Muscle layer of duodenum (tissue), 2 donors: ENCODE measurements around the gene MDH2.
"Not testable (repeated sequence)": the region's sequence is repeated elsewhere in the genome, so short reads cannot be mapped to it uniquely, and the experiment has no call there.

Source experiments
- H3K27ac ChIP-seq: one replicate; pipeline ENCODE4 v1.7.0; 2013; ENCODE audit warnings: mild to moderate bottlenecking, low read length
- H3K27me3 ChIP-seq: one replicate; pipeline ENCODE4 v1.7.0; 2013; ENCODE audit warnings: low read depth, mild to moderate bottlenecking, control low read depth, low read length
- H3K36me3 ChIP-seq, 2 donors: one replicate each; pipeline ENCODE4 v1.7.0; 2013; ENCODE audit warnings: low read length in 2 of 2, control low read depth in 1 of 2, mild to moderate bottlenecking in 1 of 2; ENCODE audit not compliant: insufficient read depth in 2 of 2, control insufficient read depth in 1 of 2
- H3K4me1 ChIP-seq, 2 donors: one replicate each; pipeline ENCODE4 v1.7.0; 2013; ENCODE audit warnings: low read length in 2 of 2, mild to moderate bottlenecking in 2 of 2, control low read depth in 1 of 2, moderate library complexity in 1 of 2; ENCODE audit not compliant: insufficient read depth in 2 of 2, control insufficient read depth in 1 of 2
- H3K4me3 ChIP-seq, 2 donors: one replicate each; pipeline ENCODE4 v1.7.0; 2013; ENCODE audit warnings: low read length in 2 of 2, low read depth in 1 of 2, mild to moderate bottlenecking in 1 of 2
- H3K9me3 ChIP-seq, 2 donors: one replicate each; pipeline ENCODE4 v1.7.0; 2013; ENCODE audit warnings: low read length in 2 of 2, control low read depth in 1 of 2, mild to moderate bottlenecking in 1 of 2; ENCODE audit not compliant: control insufficient read depth in 1 of 2
- donor health status: healthy.

Gene MDH2

GRCh38 chr7:76073335-76073990 lies 25.6 kb downstream of the MDH2 start:
- H3K4me3 ChIP-seq = no peak overlapping the region
- no peak overlapping the region for H3K27ac ChIP-seq
- no peaks in the 10 kb centered on the region for H3K36me3 ChIP-seq
- no peaks in the 10 kb centered on the region for H3K27me3 ChIP-seq
- peaks cover 0 to 9% of the 10 kb centered on the region in 2 donors for H3K4me1 ChIP-seq
- H3K9me3 ChIP-seq = peaks cover 0 to 9% of the 10 kb centered on the region in 2 donors

DNA sequence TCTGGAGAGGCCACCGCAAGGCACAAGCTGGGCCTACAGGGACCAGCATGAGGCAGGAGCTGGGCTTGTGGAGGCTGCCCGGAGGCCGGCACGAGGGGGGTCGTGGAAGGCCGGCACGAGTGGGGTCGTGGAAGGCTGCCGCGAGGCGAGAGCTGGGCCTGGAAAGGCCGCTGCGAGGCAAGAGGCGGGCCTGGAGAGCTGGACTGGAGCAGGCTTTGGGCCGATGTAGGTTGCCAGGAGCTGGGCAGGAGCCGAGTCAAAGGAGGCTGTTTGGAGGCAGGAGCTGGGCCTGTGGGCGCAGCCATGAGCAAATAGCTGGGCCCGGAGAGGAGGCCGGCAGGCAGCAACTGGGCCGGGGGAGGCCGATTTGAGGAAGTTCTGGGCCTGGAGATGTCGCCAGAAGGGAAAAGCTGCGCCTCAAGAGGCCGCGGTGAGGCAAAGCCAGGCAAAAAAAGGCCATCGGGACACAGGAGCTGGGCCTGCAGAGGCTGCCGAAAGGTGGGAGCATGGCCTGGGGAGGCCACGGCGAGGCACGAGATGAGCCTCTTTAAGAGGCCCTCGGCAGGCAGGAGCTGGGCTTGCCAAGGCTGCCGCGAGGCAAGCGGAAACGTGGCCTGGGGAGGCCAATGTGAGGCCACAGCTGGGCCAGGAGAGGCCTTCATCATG lies 26.5 kb downstream of the MDH2 start:
- Histone ChIP-seq H3K36me3 (no peaks in the 10 kb centered on the region), H3K27ac (no peak overlapping the region), H3K27me3 (no peaks in the 10 kb centered on the region)

DNA sequence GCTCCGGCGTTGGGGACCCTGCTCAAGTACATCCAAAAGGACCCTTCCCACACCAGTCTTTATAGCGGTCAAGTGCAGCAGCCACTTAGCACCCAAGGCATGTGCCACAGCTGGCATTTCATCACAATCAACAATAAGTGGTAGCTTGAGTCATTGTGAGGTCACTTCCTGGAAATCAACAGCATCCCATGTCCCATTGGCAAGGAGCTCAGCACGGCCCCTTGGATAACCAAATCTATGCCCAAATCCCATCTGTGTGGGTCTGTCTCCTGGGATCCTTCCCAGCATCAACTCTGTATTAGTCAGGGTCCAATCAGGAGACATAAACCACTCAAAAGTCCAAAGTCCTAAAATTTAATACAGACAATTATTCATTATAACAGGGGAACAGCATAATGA lies 27.1 kb downstream of the MDH2 start:
- Histone ChIP-seq H3K27ac (no peak overlapping the region), H3K4me1 (peaks cover 0 to 4% of the 10 kb centered on the region in 2 donors)

More for the DNA sequence above, 26.5 kb downstream of the MDH2 start:
- Histone ChIP-seq H3K9me3 (peaks cover 0 to 9% of the 10 kb centered on the region in 2 donors), H3K4me3 (no peak overlapping the region), H3K4me1 (peaks cover 0 to 4% of the 10 kb centered on the region in 2 donors)

GRCh38 chr7:76076995-76077394 lies 29.1 kb downstream of the MDH2 start:
- Histone ChIP-seq H3K27ac (no peak overlapping the region), H3K36me3 (no peaks in the 10 kb centered on the region), H3K9me3 (peaks cover 0 to 9% of the 10 kb centered on the region in 2 donors), H3K4me3 (no peak overlapping the region), H3K4me1 (no peaks in the 10 kb centered on the region), H3K27me3 (no peaks in the 10 kb centered on the region)

More for the DNA sequence above, 27.1 kb downstream of the MDH2 start:
- Histone ChIP-seq H3K4me3 (no peak overlapping the region), H3K36me3 (no peaks in the 10 kb centered on the region), H3K9me3 (peaks cover 0 to 9% of the 10 kb centered on the region in 2 donors), H3K27me3 (no peaks in the 10 kb centered on the region)

GRCh38 chr7:76077435-76077834 lies 29.5 kb downstream of the MDH2 start:
- no peak overlapping the region for H3K27ac ChIP-seq
- peaks cover 0 to 9% of the 10 kb centered on the region in 2 donors for H3K9me3 ChIP-seq
- no peaks in the 10 kb centered on the region for H3K27me3 ChIP-seq
- no peak overlapping the region for H3K4me3 ChIP-seq
- no peaks in the 10 kb centered on the region for H3K36me3 ChIP-seq
- H3K4me1 ChIP-seq = no peaks in the 10 kb centered on the region

- Histone ChIP-seq H3K4me1 (no peaks in the 10 kb centered on the region), H3K27ac (no peak overlapping the region), H3K27me3 (no peaks in the 10 kb centered on the region), H3K36me3 (no peaks in the 10 kb centered on the region), H3K9me3 (peaks cover 0 to 4% of the 10 kb centered on the region in 2 donors), H3K4me3 (no peak overlapping the region)
These were observed 32.3 kb downstream of the MDH2 start for GRCh38 chr7:76080204-76080603.

DNA sequence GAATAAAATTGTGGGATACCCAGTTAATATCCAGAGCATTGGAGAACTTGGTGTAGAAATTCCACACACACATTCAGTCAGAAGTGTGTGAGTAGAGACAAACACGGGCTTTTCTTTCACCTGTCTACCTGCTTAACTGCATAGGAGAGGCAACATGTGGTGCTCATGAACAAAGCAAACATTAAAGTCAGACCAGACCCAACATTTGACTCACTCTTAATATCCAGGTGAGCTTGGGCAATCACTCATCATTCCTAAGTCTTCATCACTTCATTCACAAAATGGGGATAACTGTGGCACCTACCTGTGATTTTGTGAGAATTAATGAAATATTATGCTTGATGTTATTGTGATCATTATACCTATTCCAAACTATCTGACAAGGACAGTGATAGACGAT lies 36.2 kb downstream of the MDH2 start:
- H3K36me3 ChIP-seq, H3K4me1 ChIP-seq, H3K27ac ChIP-seq, H3K4me3 ChIP-seq, H3K9me3 ChIP-seq, H3K27me3 ChIP-seq: not testable (repeated sequence)

- Histone ChIP-seq H3K9me3 (no peaks in the 10 kb centered on the region), H3K36me3 (no peaks in the 10 kb centered on the region), H3K27me3 (no peaks in the 10 kb centered on the region), H3K4me3 (no peak overlapping the region), H3K27ac (no peak overlapping the region), H3K4me1 (no peaks in the 10 kb centered on the region)
These were observed 38.2 kb downstream of the MDH2 start for GRCh38 chr7:76086070-76086469.

- not testable (repeated sequence) for H3K27me3 ChIP-seq, H3K36me3 ChIP-seq, H3K27ac ChIP-seq, H3K9me3 ChIP-seq, H3K4me1 ChIP-seq, H3K4me3 ChIP-seq
These were observed 39.5 kb downstream of the MDH2 start for GRCh38 chr7:76087362-76087791.

DNA sequence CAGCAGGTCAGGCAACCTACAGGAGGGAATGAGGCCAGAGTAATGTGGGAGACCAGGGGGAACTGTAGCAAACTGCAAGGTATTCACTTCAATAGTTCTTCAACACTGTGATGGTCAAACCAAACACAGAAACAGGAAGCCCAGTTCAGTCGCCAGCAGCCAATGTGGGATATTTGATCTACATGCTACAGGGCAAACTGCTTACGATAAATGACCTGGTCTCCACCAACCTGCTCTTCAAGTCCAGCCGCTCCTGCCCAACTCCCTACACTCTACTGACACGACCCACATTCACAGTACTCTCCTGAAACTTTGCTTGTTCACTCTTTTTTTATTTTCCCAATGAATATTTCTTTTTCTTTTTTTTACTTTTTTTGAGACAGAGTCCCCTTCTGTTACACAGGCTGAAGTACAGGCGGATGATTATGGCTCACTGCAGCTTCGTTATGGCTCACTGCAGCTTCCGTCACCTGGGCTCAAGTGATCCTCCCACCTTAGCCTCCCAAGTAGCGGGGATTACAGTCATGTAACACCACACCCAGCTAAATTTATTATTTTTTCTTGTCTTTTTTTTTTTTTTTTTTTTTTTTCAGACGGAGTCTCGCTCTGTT lies 42.1 kb downstream of the MDH2 start:
- H3K9me3 ChIP-seq = no peaks in the 10 kb centered on the region
- H3K27ac ChIP-seq = no peak overlapping the region
- H3K27me3 ChIP-seq = no peaks in the 10 kb centered on the region
- no peak overlapping the region for H3K4me3 ChIP-seq
- H3K4me1 ChIP-seq = no peaks in the 10 kb centered on the region
- H3K36me3 ChIP-seq = no peaks in the 10 kb centered on the region

DNA sequence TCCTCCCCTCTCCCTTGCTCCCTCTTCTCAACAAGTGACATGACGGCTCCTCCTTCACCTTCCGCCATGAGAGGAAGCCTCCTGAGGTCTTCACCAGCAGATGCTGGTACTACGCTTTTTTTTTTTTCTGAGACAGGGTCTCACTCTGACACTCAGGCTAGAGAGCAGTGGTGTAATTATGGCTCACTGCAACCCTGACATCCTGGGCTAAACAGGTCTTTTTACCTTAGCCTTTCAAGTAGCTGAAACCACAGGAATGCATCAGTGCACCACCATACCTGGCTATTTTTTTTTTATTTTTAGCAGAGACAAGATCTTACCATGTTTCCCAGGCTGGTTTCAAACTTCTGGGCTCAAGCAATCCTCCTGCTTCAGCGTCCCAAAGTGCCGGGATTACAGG lies 43.6 kb downstream of the MDH2 start:
- Histone ChIP-seq H3K4me3 (no peak overlapping the region), H3K9me3 (no peaks in the 10 kb centered on the region), H3K4me1 (no peaks in the 10 kb centered on the region), H3K27ac (no peak overlapping the region), H3K27me3 (no peaks in the 10 kb centered on the region), H3K36me3 (no peaks in the 10 kb centered on the region)
